K562 (cell line): ENCODE data around the gene DNAJC1. TPM values are rescaled to one million over a fixed set of nuclear protein-coding genes. Genes with fewer than 3 reads are reported as not detected.

Experiments used
- ARNT ChIP-seq, 2 experiments: fragments of 450-650 bp; IDR thresholded peaks; 2 replicates each; pipeline ENCODE4 v1.6.1; 2016; ENCODE audit warnings: mild to moderate bottlenecking in 1 of 2
- CEBPB ChIP-seq: fragments of 450-650 bp; IDR thresholded peaks from 2 replicates; pipeline ENCODE4 v1.6.1; 2016; ENCODE audit warnings: missing genetic modification characterization, missing compliant biosample characterization
- CHD4 ChIP-seq: fragments of 200-600 bp; sonication (generic); IDR thresholded peaks from 3 replicates; pipeline ENCODE4 v1.6.1; 2012; ENCODE audit warnings: low read depth, mild to moderate bottlenecking, mixed read lengths, low read length, inconsistent platforms; ENCODE audit not compliant: insufficient read depth, insufficient replicate concordance, poor library complexity, severe bottlenecking
- GATA2 ChIP-seq: sonication (generic); formaldehyde crosslinking; IDR thresholded peaks from 2 replicates; pipeline ENCODE4 v1.4.0; 2020; ENCODE audit warnings: mild to moderate bottlenecking, missing genetic modification reagents
- NFE2 ChIP-seq: IDR thresholded peaks from 2 replicates; pipeline ENCODE4 v1.6.1; 2014; ENCODE audit warnings: antibody characterized with exemption, low read depth
- POLR2B ChIP-seq: fragments of 450-650 bp; IDR thresholded peaks from 2 replicates; pipeline ENCODE4 v1.6.1; 2018; ENCODE audit warnings: low read depth; ENCODE audit not compliant: partially characterized antibody
- SAFB ChIP-seq: fragments of 200-400 bp; formaldehyde crosslinking; IDR thresholded peaks from 2 replicates; pipeline ENCODE4 v1.6.1; 2017; ENCODE audit warnings: low read depth, low read length, borderline replicate concordance
- SREBF2 ChIP-seq: sonication (generic); formaldehyde crosslinking; IDR thresholded peaks from 2 replicates; pipeline ENCODE4 v1.4.0; 2020; ENCODE audit warnings: mild to moderate bottlenecking, missing genetic modification reagents
- STAT5A ChIP-seq: IDR thresholded peaks from 2 replicates; pipeline ENCODE4 v1.6.1; 2012; ENCODE audit warnings: low read length, inconsistent platforms, borderline replicate concordance
- TEAD2 ChIP-seq: fragments of 450-650 bp; IDR thresholded peaks from 2 replicates; pipeline ENCODE4 v1.6.1; 2016; ENCODE audit warnings: missing genetic modification characterization, control low read depth, missing compliant biosample characterization
- ZNF133 ChIP-seq: fragments of 250-450 bp; sonication (Bioruptor Pico); IDR thresholded peaks from 2 replicates; pipeline ENCODE4 v1.4.0; 2020; ENCODE audit warnings: mild to moderate bottlenecking
- ZNF444 ChIP-seq: fragments of 250-450 bp; sonication (Bioruptor Pico); IDR thresholded peaks from 2 replicates; pipeline ENCODE4 v1.4.0; 2020; ENCODE audit warnings: mild to moderate bottlenecking, moderate library complexity
- ZSCAN29 ChIP-seq: fragments of 450-650 bp; IDR thresholded peaks from 2 replicates; pipeline ENCODE4 v1.6.1; 2017
- polyA plus RNA-seq, 8 experiments: library from polyadenylated mRNA; depleted of rRNA in 4 of 8; stranded (reverse) in 5 of 8; unstranded in 3 of 8; fragments of >200 nt; fragmentation: Nextera tagmentation in 2 of 8; fragmentation: Illumina TruSeq in 1 of 8; extraction: Ambion mirVana in 2 of 8; extraction: Trizol in 1 of 8; gene quantifications; 2 replicates each; pipeline versions ENCODE4 v1.2.1 to v1.2.3, GENCODE V29; 2011 to 2014; ENCODE audit warnings: inconsistent platforms in 1 of 8, missing spikeins in 1 of 8
- total RNA-seq, 7 experiments: library from RNA; depleted of rRNA in 6 of 7; stranded (reverse); fragments of >200 nt in 6 of 7; fragmentation: Illumina TruSeq in 2 of 7; extraction: Trizol in 2 of 7; gene quantifications; 2 replicates each; pipeline versions ENCODE4 v1.2.1 to v1.2.3, GENCODE V29; 2011 to 2021; ENCODE audit warnings: low replicate concordance in 1 of 7
- TF ChIP-seq, protein P1 (sequence below): fragments of 200-600 bp; sonication (generic); IDR thresholded peaks from one replicate; pipeline ENCODE4 v1.6.1; 2012; ENCODE audit warnings: mild to moderate bottlenecking, low read depth, low read length, inconsistent platforms
- TF ChIP-seq, protein P2 (sequence below): sonication (generic); formaldehyde crosslinking; IDR thresholded peaks from 2 replicates; pipeline ENCODE4 v1.9.0; 2022; ENCODE audit warnings: mild to moderate bottlenecking, missing genetic modification reagents
- TF ChIP-seq, protein P3 (sequence below): IDR thresholded peaks from 3 replicates; pipeline ENCODE4 v1.6.1; 2011; ENCODE audit warnings: borderline replicate concordance, mild to moderate bottlenecking, moderate library complexity; ENCODE audit not compliant: insufficient read length; ENCODE audit errors: extremely low read depth

The DNAJC1 gene
- total and polyA plus RNA-seq, 9 of the 15 experiments (the other 6 are each of a cell fraction or from before 2014, with no cell fraction given) = 5.4 to 77.6 (median 40.3) TPM

DNA sequence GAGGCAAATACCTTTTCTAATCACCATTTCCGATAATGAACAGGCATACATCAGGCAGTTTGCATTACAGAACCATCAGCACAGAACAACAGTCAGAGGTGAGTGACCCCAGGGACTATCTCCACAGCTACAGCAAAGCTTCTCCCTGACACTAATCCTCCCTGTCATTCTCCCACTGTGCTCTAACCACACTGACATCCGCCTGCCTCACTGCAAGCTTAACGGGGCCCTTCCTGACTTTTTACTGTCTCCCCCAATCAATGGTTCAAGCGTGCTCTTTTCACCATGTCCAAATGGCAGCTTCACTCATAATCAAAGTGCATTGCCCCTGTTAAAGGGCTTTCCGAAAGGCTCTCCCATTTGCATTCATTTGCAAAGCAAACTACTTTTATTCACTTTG lies 196.3 kb downstream of the DNAJC1 start (continued):
- TF ChIP-seq, protein P1, sequence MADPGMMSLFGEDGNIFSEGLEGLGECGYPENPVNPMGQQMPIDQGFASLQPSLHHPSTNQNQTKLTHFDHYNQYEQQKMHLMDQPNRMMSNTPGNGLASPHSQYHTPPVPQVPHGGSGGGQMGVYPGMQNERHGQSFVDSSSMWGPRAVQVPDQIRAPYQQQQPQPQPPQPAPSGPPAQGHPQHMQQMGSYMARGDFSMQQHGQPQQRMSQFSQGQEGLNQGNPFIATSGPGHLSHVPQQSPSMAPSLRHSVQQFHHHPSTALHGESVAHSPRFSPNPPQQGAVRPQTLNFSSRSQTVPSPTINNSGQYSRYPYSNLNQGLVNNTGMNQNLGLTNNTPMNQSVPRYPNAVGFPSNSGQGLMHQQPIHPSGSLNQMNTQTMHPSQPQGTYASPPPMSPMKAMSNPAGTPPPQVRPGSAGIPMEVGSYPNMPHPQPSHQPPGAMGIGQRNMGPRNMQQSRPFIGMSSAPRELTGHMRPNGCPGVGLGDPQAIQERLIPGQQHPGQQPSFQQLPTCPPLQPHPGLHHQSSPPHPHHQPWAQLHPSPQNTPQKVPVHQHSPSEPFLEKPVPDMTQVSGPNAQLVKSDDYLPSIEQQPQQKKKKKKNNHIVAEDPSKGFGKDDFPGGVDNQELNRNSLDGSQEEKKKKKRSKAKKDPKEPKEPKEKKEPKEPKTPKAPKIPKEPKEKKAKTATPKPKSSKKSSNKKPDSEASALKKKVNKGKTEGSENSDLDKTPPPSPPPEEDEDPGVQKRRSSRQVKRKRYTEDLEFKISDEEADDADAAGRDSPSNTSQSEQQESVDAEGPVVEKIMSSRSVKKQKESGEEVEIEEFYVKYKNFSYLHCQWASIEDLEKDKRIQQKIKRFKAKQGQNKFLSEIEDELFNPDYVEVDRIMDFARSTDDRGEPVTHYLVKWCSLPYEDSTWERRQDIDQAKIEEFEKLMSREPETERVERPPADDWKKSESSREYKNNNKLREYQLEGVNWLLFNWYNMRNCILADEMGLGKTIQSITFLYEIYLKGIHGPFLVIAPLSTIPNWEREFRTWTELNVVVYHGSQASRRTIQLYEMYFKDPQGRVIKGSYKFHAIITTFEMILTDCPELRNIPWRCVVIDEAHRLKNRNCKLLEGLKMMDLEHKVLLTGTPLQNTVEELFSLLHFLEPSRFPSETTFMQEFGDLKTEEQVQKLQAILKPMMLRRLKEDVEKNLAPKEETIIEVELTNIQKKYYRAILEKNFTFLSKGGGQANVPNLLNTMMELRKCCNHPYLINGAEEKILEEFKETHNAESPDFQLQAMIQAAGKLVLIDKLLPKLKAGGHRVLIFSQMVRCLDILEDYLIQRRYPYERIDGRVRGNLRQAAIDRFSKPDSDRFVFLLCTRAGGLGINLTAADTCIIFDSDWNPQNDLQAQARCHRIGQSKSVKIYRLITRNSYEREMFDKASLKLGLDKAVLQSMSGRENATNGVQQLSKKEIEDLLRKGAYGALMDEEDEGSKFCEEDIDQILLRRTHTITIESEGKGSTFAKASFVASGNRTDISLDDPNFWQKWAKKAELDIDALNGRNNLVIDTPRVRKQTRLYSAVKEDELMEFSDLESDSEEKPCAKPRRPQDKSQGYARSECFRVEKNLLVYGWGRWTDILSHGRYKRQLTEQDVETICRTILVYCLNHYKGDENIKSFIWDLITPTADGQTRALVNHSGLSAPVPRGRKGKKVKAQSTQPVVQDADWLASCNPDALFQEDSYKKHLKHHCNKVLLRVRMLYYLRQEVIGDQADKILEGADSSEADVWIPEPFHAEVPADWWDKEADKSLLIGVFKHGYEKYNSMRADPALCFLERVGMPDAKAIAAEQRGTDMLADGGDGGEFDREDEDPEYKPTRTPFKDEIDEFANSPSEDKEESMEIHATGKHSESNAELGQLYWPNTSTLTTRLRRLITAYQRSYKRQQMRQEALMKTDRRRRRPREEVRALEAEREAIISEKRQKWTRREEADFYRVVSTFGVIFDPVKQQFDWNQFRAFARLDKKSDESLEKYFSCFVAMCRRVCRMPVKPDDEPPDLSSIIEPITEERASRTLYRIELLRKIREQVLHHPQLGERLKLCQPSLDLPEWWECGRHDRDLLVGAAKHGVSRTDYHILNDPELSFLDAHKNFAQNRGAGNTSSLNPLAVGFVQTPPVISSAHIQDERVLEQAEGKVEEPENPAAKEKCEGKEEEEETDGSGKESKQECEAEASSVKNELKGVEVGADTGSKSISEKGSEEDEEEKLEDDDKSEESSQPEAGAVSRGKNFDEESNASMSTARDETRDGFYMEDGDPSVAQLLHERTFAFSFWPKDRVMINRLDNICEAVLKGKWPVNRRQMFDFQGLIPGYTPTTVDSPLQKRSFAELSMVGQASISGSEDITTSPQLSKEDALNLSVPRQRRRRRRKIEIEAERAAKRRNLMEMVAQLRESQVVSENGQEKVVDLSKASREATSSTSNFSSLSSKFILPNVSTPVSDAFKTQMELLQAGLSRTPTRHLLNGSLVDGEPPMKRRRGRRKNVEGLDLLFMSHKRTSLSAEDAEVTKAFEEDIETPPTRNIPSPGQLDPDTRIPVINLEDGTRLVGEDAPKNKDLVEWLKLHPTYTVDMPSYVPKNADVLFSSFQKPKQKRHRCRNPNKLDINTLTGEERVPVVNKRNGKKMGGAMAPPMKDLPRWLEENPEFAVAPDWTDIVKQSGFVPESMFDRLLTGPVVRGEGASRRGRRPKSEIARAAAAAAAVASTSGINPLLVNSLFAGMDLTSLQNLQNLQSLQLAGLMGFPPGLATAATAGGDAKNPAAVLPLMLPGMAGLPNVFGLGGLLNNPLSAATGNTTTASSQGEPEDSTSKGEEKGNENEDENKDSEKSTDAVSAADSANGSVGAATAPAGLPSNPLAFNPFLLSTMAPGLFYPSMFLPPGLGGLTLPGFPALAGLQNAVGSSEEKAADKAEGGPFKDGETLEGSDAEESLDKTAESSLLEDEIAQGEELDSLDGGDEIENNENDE = peak; percentile 11
- TF ChIP-seq ZSCAN29 (no peak), CHD4 (no peak), CEBPB (tag) (no peak), ARNT (IDR thresholded peaks at IDR 0.05) (peak; percentile 72 to 79; a peak in 2 of 4 replicates), TEAD2 (tag) (no peak), NFE2 (peak; percentile 72), STAT5A (peak; percentile 88), ZNF133 (CRISPR knock-in tag) (no peak), ZNF444 (CRISPR knock-in tag) (no peak), GATA2 (no peak; the same call in 1 of the 2 replicates), SAFB (no peak), SREBF2 (CRISPR knock-in tag) (no peak), POLR2B (no peak)
- TF ChIP-seq, protein P2, sequence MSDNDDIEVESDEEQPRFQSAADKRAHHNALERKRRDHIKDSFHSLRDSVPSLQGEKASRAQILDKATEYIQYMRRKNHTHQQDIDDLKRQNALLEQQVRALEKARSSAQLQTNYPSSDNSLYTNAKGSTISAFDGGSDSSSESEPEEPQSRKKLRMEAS = no peak
- TF ChIP-seq, protein P3, sequence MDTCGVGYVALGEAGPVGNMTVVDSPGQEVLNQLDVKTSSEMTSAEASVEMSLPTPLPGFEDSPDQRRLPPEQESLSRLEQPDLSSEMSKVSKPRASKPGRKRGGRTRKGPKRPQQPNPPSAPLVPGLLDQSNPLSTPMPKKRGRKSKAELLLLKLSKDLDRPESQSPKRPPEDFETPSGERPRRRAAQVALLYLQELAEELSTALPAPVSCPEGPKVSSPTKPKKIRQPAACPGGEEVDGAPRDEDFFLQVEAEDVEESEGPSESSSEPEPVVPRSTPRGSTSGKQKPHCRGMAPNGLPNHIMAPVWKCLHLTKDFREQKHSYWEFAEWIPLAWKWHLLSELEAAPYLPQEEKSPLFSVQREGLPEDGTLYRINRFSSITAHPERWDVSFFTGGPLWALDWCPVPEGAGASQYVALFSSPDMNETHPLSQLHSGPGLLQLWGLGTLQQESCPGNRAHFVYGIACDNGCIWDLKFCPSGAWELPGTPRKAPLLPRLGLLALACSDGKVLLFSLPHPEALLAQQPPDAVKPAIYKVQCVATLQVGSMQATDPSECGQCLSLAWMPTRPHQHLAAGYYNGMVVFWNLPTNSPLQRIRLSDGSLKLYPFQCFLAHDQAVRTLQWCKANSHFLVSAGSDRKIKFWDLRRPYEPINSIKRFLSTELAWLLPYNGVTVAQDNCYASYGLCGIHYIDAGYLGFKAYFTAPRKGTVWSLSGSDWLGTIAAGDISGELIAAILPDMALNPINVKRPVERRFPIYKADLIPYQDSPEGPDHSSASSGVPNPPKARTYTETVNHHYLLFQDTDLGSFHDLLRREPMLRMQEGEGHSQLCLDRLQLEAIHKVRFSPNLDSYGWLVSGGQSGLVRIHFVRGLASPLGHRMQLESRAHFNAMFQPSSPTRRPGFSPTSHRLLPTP = no peak
